HepG2 (cell line): Measurements from ENCODE around the gene ST14. TPM values are rescaled to one million over a fixed set of nuclear protein-coding genes. Genes with fewer than 3 reads are reported as not detected.

Experiments used
- ATAC-seq: fragments of 200-7000 bp; cut with Tn5 transposase; 3 replicates; pipeline ENCODE4 v1.9.1; 2020; ENCODE audit warnings: mild to moderate bottlenecking, moderate library complexity
- BruUV-seq: library from RNA; stranded (reverse); fragments of 400-500 nt; replicated peaks from 2 replicates; lab custom pipeline; 2021; lab: Mats Ljungman, UMichigan
- CTCF ChIA-PET: fragments of 300-600 bp; formaldehyde crosslinking; extraction: SDS; loops from one replicate; lab custom pipeline; 2021; ENCODE audit warnings: low total read pairs, inconsistent platforms, low intra/inter-chr PET ratio; lab: Yijun Ruan, JAX
- POLR2A ChIA-PET: fragments of 350-600 bp; sonication (Branson Sonifier 250); formaldehyde crosslinking; loops from one replicate; lab custom pipeline; 2020; ENCODE audit warnings: antibody characterized with exemption, inconsistent platforms; lab: Yijun Ruan, JAX
- DNase-seq: peaks from one replicate; pipeline ENCODE4 v3.0.0-alpha.2; 2015; ENCODE audit warnings: low spot score
- FAIRE-seq: peaks from 3 replicates; lab custom pipeline; 2011; peaks lifted over from hg19 to GRCh38; lab: Jason Lieb, UNC
- H2AFZ ChIP-seq: one replicate; pipeline ENCODE4 v1.6.1; 2011; ENCODE audit warnings: low read length, inconsistent platforms
- H3K27ac ChIP-seq: fragments of 300-600 bp; 3 replicates; pipeline ENCODE4 v1.8.0; 2011; ENCODE audit warnings: mixed run types, mild to moderate bottlenecking, mixed read lengths, low read length, inconsistent platforms; ENCODE audit not compliant: insufficient read depth; ENCODE audit errors: extremely low read length
- H3K27me3 ChIP-seq, 2 experiments: fragments of 200-600 bp in 1 of 2; 2 replicates in 1 of 2; 3 replicates in 1 of 2; pipeline versions ENCODE4 v1.6.0 to v1.8.0; 2011; ENCODE audit warnings: low read length in 2 of 2, mild to moderate bottlenecking in 2 of 2, moderate library complexity in 2 of 2, inconsistent platforms in 1 of 2; ENCODE audit not compliant: insufficient read depth in 2 of 2, control insufficient read depth in 1 of 2
- H3K36me3 ChIP-seq, 2 experiments: fragments of 200-600 bp in 1 of 2; replicated peaks in 1 of 2; 2 replicates in 1 of 2; 3 replicates in 1 of 2; pipeline versions ENCODE4 v1.5.1 to v1.8.0; 2011; ENCODE audit warnings: low read length in 2 of 2, inconsistent platforms in 1 of 2; ENCODE audit not compliant: insufficient read depth in 2 of 2, control insufficient read depth in 1 of 2
- H3K4me1 ChIP-seq: 2 replicates; pipeline ENCODE4 v1.5.1; 2012; ENCODE audit warnings: low read length, inconsistent platforms; ENCODE audit not compliant: insufficient read depth
- H3K4me2 ChIP-seq: 2 replicates; pipeline ENCODE4 v1.6.0; 2011; ENCODE audit warnings: low read depth, low read length, inconsistent platforms
- H3K4me3 ChIP-seq, 3 experiments: fragments of 200-600 bp in 1 of 3; sonication (generic), shearing (Covaris generic) in 1 of 3; replicated peaks in 1 of 3; 2 replicates each; pipeline ENCODE4 v1.5.1; 2011 to 2016; ENCODE audit warnings: low read length in 3 of 3, inconsistent platforms in 2 of 3, low read depth in 2 of 3, mild to moderate bottlenecking in 2 of 3, control low read depth in 1 of 3, mixed read lengths in 1 of 3; ENCODE audit not compliant: insufficient read depth in 1 of 3
- H3K79me2 ChIP-seq: one replicate; pipeline ENCODE4 v1.6.1; 2011; ENCODE audit warnings: low read length, inconsistent platforms; ENCODE audit not compliant: insufficient read depth
- H3K9ac ChIP-seq: 2 replicates; pipeline ENCODE4 v1.6.0; 2011; ENCODE audit warnings: mild to moderate bottlenecking, low read depth, low read length, inconsistent platforms; ENCODE audit not compliant: insufficient read depth
- H3K9me3 ChIP-seq: 2 replicates; pipeline ENCODE4 v1.5.1; 2012; ENCODE audit warnings: mild to moderate bottlenecking, low read length
- H4K20me1 ChIP-seq: 2 replicates; pipeline ENCODE4 v1.6.0; 2011; ENCODE audit warnings: inconsistent platforms, mild to moderate bottlenecking, low read length, moderate library complexity; ENCODE audit not compliant: insufficient read depth
- MIXL1 ChIP-seq: IDR thresholded peaks from 2 replicates; pipeline ENCODE4 v1.6.1; 2016
- NONO ChIP-seq, 2 experiments: fragments of 450-650 bp in 1 of 2; sonication (generic) in 1 of 2; formaldehyde crosslinking in 1 of 2; IDR thresholded peaks in 1 of 2; conservative IDR thresholded peaks in 1 of 2; 2 replicates each; pipeline versions ENCODE4 v1.6.1 to v1.8.0; 2017 to 2022; ENCODE audit warnings: mild to moderate bottlenecking in 1 of 2, missing genetic modification reagents in 1 of 2, moderate library complexity in 1 of 2
- PITX1 ChIP-seq: sonication (generic); formaldehyde crosslinking; IDR thresholded peaks from 2 replicates; pipeline ENCODE4 v1.5.1; 2020; ENCODE audit warnings: mild to moderate bottlenecking, missing genetic modification reagents
- RARA ChIP-seq: IDR thresholded peaks from 2 replicates; pipeline ENCODE4 v1.6.1; 2016; ENCODE audit warnings: missing genetic modification reagents, missing compliant biosample characterization
- SOX13 ChIP-seq, 3 experiments: fragments of 450-650 bp in 1 of 3; sonication (generic) in 1 of 3; formaldehyde crosslinking in 1 of 3; IDR thresholded peaks in 2 of 3; conservative IDR thresholded peaks in 1 of 3; 2 replicates each; pipeline versions ENCODE4 v1.5.0 to v1.6.1; 2016 to 2020; ENCODE audit warnings: antibody characterized with exemption in 1 of 3, mild to moderate bottlenecking in 1 of 3, missing compliant biosample characterization in 1 of 3, missing genetic modification reagents in 1 of 3, moderate library complexity in 1 of 3
- SOX5 ChIP-seq: IDR thresholded peaks from 2 replicates; pipeline ENCODE4 v1.6.1; 2016; ENCODE audit warnings: borderline replicate concordance
- ZBTB33 ChIP-seq: sonication (generic); formaldehyde crosslinking; IDR thresholded peaks from 2 replicates; pipeline ENCODE4 v1.4.0; 2020; ENCODE audit warnings: missing genetic modification reagents
- ZNF251 ChIP-seq: sonication (generic); formaldehyde crosslinking; IDR thresholded peaks from 2 replicates; pipeline ENCODE4 v1.9.0; 2021; ENCODE audit warnings: mild to moderate bottlenecking, missing genetic modification reagents
- WGBS: methylation state at CpG from one replicate; pipeline ENCODE4 v1.1.6; 2017; ENCODE audit warnings: low lambda C conversion rate; 5-methylcytosine and 5-hydroxymethylcytosine counted together
- in situ Hi-C: cut with HindIII; loops from 2 replicates; pipeline ENCODE4 v1.10.0; 2017; ENCODE audit warnings: low pct_unique_long_range_greater_than_20kb; ENCODE audit not compliant: extremely low pct_ligation_motif_present
- intact Hi-C: fragments of 100-400 bp; cut with micrococcal nuclease; formaldehyde crosslinking; loops from one replicate; pipeline ENCODE4 v1.10.0; 2022; ENCODE audit not compliant: unreplicated experiment
- polyA plus RNA-seq, 8 experiments: library from polyadenylated mRNA; depleted of rRNA in 3 of 8; stranded (reverse) in 7 of 8; unstranded in 1 of 8; fragments of >200 nt; fragmentation: Illumina TruSeq in 4 of 8; extraction: Trizol in 4 of 8; gene quantifications; 2 replicates each; pipeline versions ENCODE4 v1.2.1 to v1.2.3, GENCODE V29; 2011 to 2016; ENCODE audit warnings: low read depth in 4 of 8, missing spikeins in 1 of 8, mixed read lengths in 1 of 8; ENCODE audit not compliant: insufficient read depth in 1 of 8
- total RNA-seq, 5 experiments: library from RNA; depleted of rRNA; stranded (reverse); fragments of >200 nt; fragmentation: Illumina TruSeq; extraction: Trizol; gene quantifications; 2 replicates each; pipeline ENCODE4 v1.2.3, GENCODE V29; 2016; ENCODE audit warnings: low read depth in 1 of 5
- TF ChIP-seq, protein P1 (sequence below): sonication (generic); formaldehyde crosslinking; IDR thresholded peaks from 2 replicates; pipeline ENCODE4 v1.4.0; 2020; ENCODE audit warnings: low read depth, missing genetic modification reagents
- TF ChIP-seq, protein P2 (sequence below): sonication (generic); formaldehyde crosslinking; conservative IDR thresholded peaks from 2 replicates; pipeline ENCODE4 v1.4.0; 2020; ENCODE audit warnings: mild to moderate bottlenecking, missing genetic modification reagents, moderate library complexity
- TF ChIP-seq, protein P3 (sequence below): sonication (generic); formaldehyde crosslinking; IDR thresholded peaks from 2 replicates; pipeline ENCODE4 v1.4.0; 2020; ENCODE audit warnings: missing genetic modification reagents

ST14 gene
- total and polyA plus RNA-seq, 2 of the 13 experiments (the other 11 are each of a cell fraction or from before 2014, with no cell fraction given) = 0.88 to 1.4 TPM

GRCh38 chr11:130129922-130130321 is 29.7 kb upstream of the ST14 start:
- DNase-seq (peak; percentile 82), FAIRE-seq (peak; percentile 65), ATAC-seq (peak; percentile 92)
- no peak overlapping the region for H2AFZ ChIP-seq
- CTCF ChIA-PET = no interaction called here
- H3K27me3 ChIP-seq = no peaks in the 10 kb centered on the region
- BruUV-seq = no TSS peak
- no peaks in the 10 kb centered on the region for H3K9me3 ChIP-seq
- H3K4me1 ChIP-seq = peaks cover 42% of the 10 kb centered on the region
- intact Hi-C loops (loop anchor here (1.0 to 5.0 kb wide), 3 partner anchors 58 to 343 kb away; no protein-coding TSS in a partner anchor), in situ Hi-C loops (loop anchor here (5.0 to 25.0 kb wide), 3 partner anchors 138 to 343 kb away; no protein-coding TSS in a partner anchor)
- H3K79me2 ChIP-seq = peaks cover 14% of the 10 kb centered on the region
- H3K4me3 ChIP-seq = no peak overlapping the region
- H3K4me2 ChIP-seq = peak overlapping the region; percentile 14; the same call in 1 of the 2 replicates
- no peaks in the 10 kb centered on the region for H4K20me1 ChIP-seq
- 35% methylated on average over 11 of the region's 11 CpGs for WGBS
- H3K9ac ChIP-seq = peak overlapping the region; percentile 26; the same call in 1 of the 2 replicates
- peak overlapping the region; percentile 60 for H3K27ac ChIP-seq
- H3K36me3 ChIP-seq = peaks cover 42 to 91% of the 10 kb centered on the region in 2 experiments
- POLR2A ChIA-PET = interaction anchor here (1.2 to 3.6 kb wide), 3 partner anchors 14 to 127 kb away, joined by 4 to 28 read pairs (median 4); partner anchors contain the start of genes APLP2 and PRDM10
- TF ChIP-seq RARA (CRISPR knock-in tag) = peak; percentile 56; the same call in 1 of the 2 replicates
- TF ChIP-seq, protein P1, sequence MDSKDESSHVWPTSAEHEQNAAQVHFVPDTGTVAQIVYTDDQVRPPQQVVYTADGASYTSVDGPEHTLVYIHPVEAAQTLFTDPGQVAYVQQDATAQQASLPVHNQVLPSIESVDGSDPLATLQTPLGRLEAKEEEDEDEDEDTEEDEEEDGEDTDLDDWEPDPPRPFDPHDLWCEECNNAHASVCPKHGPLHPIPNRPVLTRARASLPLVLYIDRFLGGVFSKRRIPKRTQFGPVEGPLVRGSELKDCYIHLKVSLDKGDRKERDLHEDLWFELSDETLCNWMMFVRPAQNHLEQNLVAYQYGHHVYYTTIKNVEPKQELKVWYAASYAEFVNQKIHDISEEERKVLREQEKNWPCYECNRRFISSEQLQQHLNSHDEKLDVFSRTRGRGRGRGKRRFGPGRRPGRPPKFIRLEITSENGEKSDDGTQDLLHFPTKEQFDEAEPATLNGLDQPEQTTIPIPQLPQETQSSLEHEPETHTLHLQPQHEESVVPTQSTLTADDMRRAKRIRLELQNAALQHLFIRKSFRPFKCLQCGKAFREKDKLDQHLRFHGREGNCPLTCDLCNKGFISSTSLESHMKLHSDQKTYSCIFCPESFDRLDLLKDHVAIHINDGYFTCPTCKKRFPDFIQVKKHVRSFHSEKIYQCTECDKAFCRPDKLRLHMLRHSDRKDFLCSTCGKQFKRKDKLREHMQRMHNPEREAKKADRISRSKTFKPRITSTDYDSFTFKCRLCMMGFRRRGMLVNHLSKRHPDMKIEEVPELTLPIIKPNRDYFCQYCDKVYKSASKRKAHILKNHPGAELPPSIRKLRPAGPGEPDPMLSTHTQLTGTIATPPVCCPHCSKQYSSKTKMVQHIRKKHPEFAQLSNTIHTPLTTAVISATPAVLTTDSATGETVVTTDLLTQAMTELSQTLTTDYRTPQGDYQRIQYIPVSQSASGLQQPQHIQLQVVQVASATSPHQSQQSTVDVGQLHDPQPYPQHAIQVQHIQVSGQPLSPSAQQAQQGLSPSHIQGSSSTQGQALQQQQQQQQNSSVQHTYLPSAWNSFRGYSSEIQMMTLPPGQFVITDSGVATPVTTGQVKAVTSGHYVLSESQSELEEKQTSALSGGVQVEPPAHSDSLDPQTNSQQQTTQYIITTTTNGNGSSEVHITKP (CRISPR knock-in tag) = peak; percentile 38; the same call in 1 of the 2 replicates
- TF ChIP-seq SOX13 (IDR thresholded peaks at IDR 0.05) = no peak
- TF ChIP-seq SOX13 (CRISPR knock-in tag; conservative IDR thresholded peaks at IDR 0.05 in 1 of 2, IDR thresholded peaks at IDR 0.05 in 1 of 2) = peak in 1 of 2 experiments; percentile 57; a peak in 2 of 4 replicates
- TF ChIP-seq ZNF251 (CRISPR knock-in tag) = no peak
- TF ChIP-seq, protein P2, sequence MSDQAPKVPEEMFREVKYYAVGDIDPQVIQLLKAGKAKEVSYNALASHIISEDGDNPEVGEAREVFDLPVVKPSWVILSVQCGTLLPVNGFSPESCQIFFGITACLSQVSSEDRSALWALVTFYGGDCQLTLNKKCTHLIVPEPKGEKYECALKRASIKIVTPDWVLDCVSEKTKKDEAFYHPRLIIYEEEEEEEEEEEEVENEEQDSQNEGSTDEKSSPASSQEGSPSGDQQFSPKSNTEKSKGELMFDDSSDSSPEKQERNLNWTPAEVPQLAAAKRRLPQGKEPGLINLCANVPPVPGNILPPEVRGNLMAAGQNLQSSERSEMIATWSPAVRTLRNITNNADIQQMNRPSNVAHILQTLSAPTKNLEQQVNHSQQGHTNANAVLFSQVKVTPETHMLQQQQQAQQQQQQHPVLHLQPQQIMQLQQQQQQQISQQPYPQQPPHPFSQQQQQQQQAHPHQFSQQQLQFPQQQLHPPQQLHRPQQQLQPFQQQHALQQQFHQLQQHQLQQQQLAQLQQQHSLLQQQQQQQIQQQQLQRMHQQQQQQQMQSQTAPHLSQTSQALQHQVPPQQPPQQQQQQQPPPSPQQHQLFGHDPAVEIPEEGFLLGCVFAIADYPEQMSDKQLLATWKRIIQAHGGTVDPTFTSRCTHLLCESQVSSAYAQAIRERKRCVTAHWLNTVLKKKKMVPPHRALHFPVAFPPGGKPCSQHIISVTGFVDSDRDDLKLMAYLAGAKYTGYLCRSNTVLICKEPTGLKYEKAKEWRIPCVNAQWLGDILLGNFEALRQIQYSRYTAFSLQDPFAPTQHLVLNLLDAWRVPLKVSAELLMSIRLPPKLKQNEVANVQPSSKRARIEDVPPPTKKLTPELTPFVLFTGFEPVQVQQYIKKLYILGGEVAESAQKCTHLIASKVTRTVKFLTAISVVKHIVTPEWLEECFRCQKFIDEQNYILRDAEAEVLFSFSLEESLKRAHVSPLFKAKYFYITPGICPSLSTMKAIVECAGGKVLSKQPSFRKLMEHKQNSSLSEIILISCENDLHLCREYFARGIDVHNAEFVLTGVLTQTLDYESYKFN = peak; percentile 47
- TF ChIP-seq, protein P3, sequence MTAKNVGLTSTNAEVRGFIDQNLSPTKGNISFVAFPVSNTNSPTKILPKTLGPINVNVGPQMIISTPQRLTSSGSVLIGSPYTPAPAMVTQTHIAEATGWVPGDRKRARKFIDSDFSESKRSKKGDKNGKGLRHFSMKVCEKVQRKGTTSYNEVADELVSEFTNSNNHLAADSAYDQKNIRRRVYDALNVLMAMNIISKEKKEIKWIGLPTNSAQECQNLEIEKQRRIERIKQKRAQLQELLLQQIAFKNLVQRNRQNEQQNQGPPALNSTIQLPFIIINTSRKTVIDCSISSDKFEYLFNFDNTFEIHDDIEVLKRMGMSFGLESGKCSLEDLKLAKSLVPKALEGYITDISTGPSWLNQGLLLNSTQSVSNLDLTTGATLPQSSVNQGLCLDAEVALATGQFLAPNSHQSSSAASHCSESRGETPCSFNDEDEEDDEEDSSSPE (CRISPR knock-in tag) = peak; percentile 55; the same call in 1 of the 2 replicates
- TF ChIP-seq ZBTB33 (CRISPR knock-in tag) = peak; percentile 36; the same call in 1 of the 2 replicates
- 0 out of 2 replicates have a peak, but pooled peaks have one; percentile 49 for TF ChIP-seq MIXL1
- peak; percentile 68; the same call in 1 of the 2 replicates for TF ChIP-seq SOX5 (CRISPR knock-in tag)
- peak; percentile 42; the same call in 1 of the 2 replicates for TF ChIP-seq PITX1 (CRISPR knock-in tag)
- no peak for TF ChIP-seq NONO (IDR thresholded peaks at IDR 0.05)
- TF ChIP-seq NONO (CRISPR knock-in tag; conservative IDR thresholded peaks at IDR 0.05) = 0 out of 2 replicates have a peak, but pooled peaks have one; percentile 25
